Measurements from ENCODE around the gene CNTNAP2. TPM values are rescaled to one million over a fixed set of nuclear protein-coding genes. Genes with fewer than 3 reads are reported as not detected.

Gene CNTNAP2
- total and polyA plus RNA-seq, 2 of the 4 experiments (the other 2 are of a cell fraction) = not detected

DNA sequence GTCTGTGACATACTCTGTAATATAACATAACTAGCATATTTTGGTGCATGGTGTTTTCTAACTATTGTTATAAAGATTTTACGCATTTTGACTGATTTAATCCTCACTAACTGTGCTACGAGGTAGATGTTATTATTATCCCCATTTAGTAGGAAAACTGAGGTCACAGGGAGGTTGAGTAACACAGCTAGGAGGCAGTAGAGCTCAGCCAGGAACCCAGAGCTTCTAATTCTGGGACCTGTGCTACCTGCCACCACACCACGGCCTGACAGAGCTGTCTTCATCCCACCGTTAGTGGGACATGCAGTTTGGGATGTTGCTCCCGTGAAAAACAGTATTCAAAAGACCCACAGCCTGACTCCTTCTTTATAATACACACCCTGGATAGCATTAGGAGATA lies 962.5 kb downstream of the CNTNAP2 start:
- Histone ChIP-seq H3K23ac (ENCODE audit: low read depth, low read length) (no peak overlapping the region), H3K79me1 (ENCODE audit: low read depth in 1 of 2, low read length in 2 of 2) (no peaks in the 10 kb centered on the region), H4K8ac (ENCODE audit: low read depth in 2 of 2, low read length in 2 of 2) (no peak overlapping the region), H2BK120ac (ENCODE audit: low read depth, low read length) (no peak overlapping the region), H3K56ac (ENCODE audit: extremely low read depth, insufficient read depth, low read length) (no peak overlapping the region), H2AFZ (replicated peaks; ENCODE audit: low read length, poor library complexity) (no peak overlapping the region), H4K5ac (ENCODE audit: low read depth, low read length) (no peak overlapping the region), H4K91ac (ENCODE audit: insufficient read depth, low read depth, low read length) (no peak overlapping the region), H3K4me3 (ENCODE audit: insufficient read depth, low read depth, low read length) (no peak overlapping the region), H3K14ac (replicated peaks; ENCODE audit: low read depth, low read length) (no peak overlapping the region), H2AK9ac (replicated peaks; ENCODE audit: low read depth, low read length, poor library complexity) (no peak overlapping the region), H2BK20ac (ENCODE audit: low read depth, low read length) (no peak overlapping the region), H3K9me3 (ENCODE audit: control insufficient read depth, insufficient read depth, low read length) (peaks cover 6% of the 10 kb centered on the region; the same call in 1 of the 2 replicates), H3K4me2 (ENCODE audit: low read depth, low read length) (no peak overlapping the region), H3K27me3 (ENCODE audit: control insufficient read depth, insufficient read depth, low read length) (no peaks in the 10 kb centered on the region), H3K9ac (ENCODE audit: low read depth, low read length) (no peak overlapping the region), H2BK15ac (ENCODE audit: low read depth, low read length) (no peak overlapping the region), H4K20me1 (ENCODE audit: insufficient read depth, low read length) (no peaks in the 10 kb centered on the region), H3K27ac (ENCODE audit: insufficient read depth, low read length) (no peak overlapping the region), H3K36me3 (ENCODE audit: control insufficient read depth, insufficient read depth, low read length) (no peaks in the 10 kb centered on the region), H2BK5ac (ENCODE audit: low read depth, low read length, poor library complexity, severe bottlenecking) (no peak overlapping the region), H3K4me1 (ENCODE audit: control insufficient read depth, insufficient read depth, low read length) (no peaks in the 10 kb centered on the region), H3K9me1 (ENCODE audit: insufficient read depth, low read length) (no peaks in the 10 kb centered on the region), H3K18ac (ENCODE audit: low read depth, low read length) (no peak overlapping the region), H2AK5ac (ENCODE audit: low read depth, low read length) (no peak overlapping the region), H3K4ac (ENCODE audit: low read depth, low read length) (no peak overlapping the region)
- ATAC-seq (ENCODE audit: low read depth) = no peak
- POLR2A ChIA-PET (ENCODE audit: unreplicated experiment) = no interaction called here
- DNase-seq = no peak
- intact Hi-C loops (cut with micrococcal nuclease) = no loop called here
- in situ Hi-C loops (cut with MboI; ENCODE audit: low sequenced_read_pairs) = no loop called here
- dilution Hi-C loops (cut with HindIII; ENCODE audit: low sequenced_read_pairs, unreplicated experiment) = no loop called here
- no peak for TF ChIP-seq CEBPB (IDR thresholded peaks at IDR 0.05; ENCODE audit: low read depth, low read length)
- TF ChIP-seq RFX5 (IDR thresholded peaks at IDR 0.05; ENCODE audit: low read depth, low read length) = no peak
- TF ChIP-seq SMC3 (IDR thresholded peaks at IDR 0.05; ENCODE audit: low read depth, low read length) = no peak
- TF ChIP-seq MAZ (IDR thresholded peaks at IDR 0.05; ENCODE audit: borderline replicate concordance, low read depth, low read length) = no peak
- no peak for TF ChIP-seq POLR2A (IDR thresholded peaks at IDR 0.05; ENCODE audit: low read depth, low read length)
- no peak for TF ChIP-seq CHD1 (IDR thresholded peaks at IDR 0.05; ENCODE audit: low read depth, low read length)
- no TSS peak for BruUV-seq (replicated peaks)
- no CpG with 5 or more reads among the region's 5 CpGs for WGBS, 2 experiments (ENCODE audit: extremely low coverage in 2 of 2, insufficient read length in 1 of 2)
- CTCF ChIA-PET = no interaction called here
